ENCODE data around the gene ICA1. TPM values are rescaled to one million over a fixed set of nuclear protein-coding genes. Genes with fewer than 3 reads are reported as not detected.

Gene ICA1
- total and polyA plus RNA-seq, 7 donors, result 4.8 to 40.7 (median 8.7) TPM

- Histone ChIP-seq H3K36me3 (no peaks in the 10 kb centered on the region), H3K4me1 (no peaks in the 10 kb centered on the region), H3K27me3 (no peaks in the 10 kb centered on the region), H3K27ac (no peak overlapping the region), H3K9me3 (no peaks in the 10 kb centered on the region), H3K4me3 (no peak overlapping the region)
- intact Hi-C loops (cut with DNase I), result no loop called here
- TF ChIP-seq POLR2A (IDR thresholded peaks at IDR 0.05), result no peak
- TF ChIP-seq CTCF (IDR thresholded peaks at IDR 0.05), result no peak
- TF ChIP-seq EP300 (IDR thresholded peaks at IDR 0.05), result no peak
- TF ChIP-seq POLR2AphosphoS5 (IDR thresholded peaks at IDR 0.05), result no peak
- DNase-seq, result no peak
- WGBS, 2 donors, result 68 to 84% methylated on average over 8 of the region's 8 CpGs
Measured at GRCh38 chr7:8094164-8095140, 167.5 kb downstream of the ICA1 start.

- no peak overlapping the region for H3K4me3 ChIP-seq
- H3K4me1 ChIP-seq, result no peaks in the 10 kb centered on the region
- TF ChIP-seq POLR2A (IDR thresholded peaks at IDR 0.05) (no peak), EP300 (IDR thresholded peaks at IDR 0.05) (no peak), POLR2AphosphoS5 (IDR thresholded peaks at IDR 0.05) (no peak), CTCF (IDR thresholded peaks at IDR 0.05) (no peak)
- DNase-seq, result no peak
- WGBS, 2 donors, result 94 to 97% methylated on average over 2 of the region's 2 CpGs
- intact Hi-C loops (cut with DNase I), result no loop called here
- no peaks in the 10 kb centered on the region for H3K9me3 ChIP-seq
- no peaks in the 10 kb centered on the region for H3K27me3 ChIP-seq
- no peaks in the 10 kb centered on the region for H3K36me3 ChIP-seq
- H3K27ac ChIP-seq, result no peak overlapping the region
Measured at GRCh38 chr7:8092140-8092539, 169.8 kb downstream of the ICA1 start.

- Histone ChIP-seq H3K4me1 (no peaks in the 10 kb centered on the region), H3K4me3 (no peak overlapping the region), H3K27me3 (no peaks in the 10 kb centered on the region), H3K9me3 (no peaks in the 10 kb centered on the region), H3K27ac (no peak overlapping the region), H3K36me3 (peaks cover 0 to 14% (median 0%) of the 10 kb centered on the region in 4 donors)
- TF ChIP-seq EP300 (IDR thresholded peaks at IDR 0.05) (no peak), POLR2A (IDR thresholded peaks at IDR 0.05) (no peak), CTCF (IDR thresholded peaks at IDR 0.05) (no peak), POLR2AphosphoS5 (IDR thresholded peaks at IDR 0.05) (no peak)
- DNase-seq, result no peak
- intact Hi-C loops (cut with DNase I), result no loop called here
- 91 to 92% methylated on average over 6 of the region's 6 CpGs for WGBS, 2 donors
Measured at GRCh38 chr7:8089036-8089780, 172.8 kb downstream of the ICA1 start.

- Histone ChIP-seq H3K4me1 (no peaks in the 10 kb centered on the region), H3K4me3 (no peak overlapping the region), H3K27me3 (no peaks in the 10 kb centered on the region), H3K36me3 (peaks cover 0 to 14% (median 0%) of the 10 kb centered on the region in 4 donors), H3K9me3 (no peaks in the 10 kb centered on the region), H3K27ac (no peak overlapping the region)
- TF ChIP-seq EP300 (IDR thresholded peaks at IDR 0.05), result no peak
- no peak for TF ChIP-seq CTCF (IDR thresholded peaks at IDR 0.05)
- TF ChIP-seq POLR2AphosphoS5 (IDR thresholded peaks at IDR 0.05), result no peak
- no peak for TF ChIP-seq POLR2A (IDR thresholded peaks at IDR 0.05)
- intact Hi-C loops (cut with DNase I), result no loop called here
- no peak for DNase-seq
- 93 to 97% methylated on average over 6 of the region's 6 CpGs for WGBS, 2 donors
Measured at GRCh38 chr7:8086239-8086638, 175.7 kb downstream of the ICA1 start.

All from sigmoid colon (tissue), 7 donors.